ENCODE results near the gene SLC22A4.

The SLC22A4 gene

GRCh38 chr5:132344775-132345514 lies 50.8 kb downstream of the SLC22A4 start:
- DNase-seq, result no peak

- DNase-seq, result no peak
These were observed 59.3 kb downstream of the SLC22A4 start for GRCh38 chr5:132353486-132353995.

- no peak for DNase-seq
These were observed 60.4 kb downstream of the SLC22A4 start for GRCh38 chr5:132354381-132355139.

GRCh38 chr5:132355140-132355765 lies 61.1 kb downstream of the SLC22A4 start:
- no peak for DNase-seq

- DNase-seq, result no peak
These were observed 64.6 kb downstream of the SLC22A4 start for GRCh38 chr5:132358775-132359174.

GRCh38 chr5:132362086-132362485 lies 67.9 kb downstream of the SLC22A4 start:
- no peak for DNase-seq

- no peak for DNase-seq
These were observed 69.4 kb downstream of the SLC22A4 start for GRCh38 chr5:132363431-132364112.

- peak in 1 of 2 donors; percentile 42 for DNase-seq
These were observed 70.1 kb downstream of the SLC22A4 start for GRCh38 chr5:132364319-132364718.

- DNase-seq, result no peak
These were observed 71.0 kb downstream of the SLC22A4 start for GRCh38 chr5:132365213-132365612.

- DNase-seq, result no peak
These were observed 74.0 kb downstream of the SLC22A4 start for GRCh38 chr5:132368186-132368585.

- DNase-seq, result no peak
These were observed 74.8 kb downstream of the SLC22A4 start for GRCh38 chr5:132369007-132369473.

GRCh38 chr5:132369474-132370180 lies 75.4 kb downstream of the SLC22A4 start, which contains the start of gene SLC22A5:
Gene SLC22A5 (plus strand): TSS chr5:132369710. CDS start chr5:132369973, 263 bp downstream.
- peak; percentile 63 to 67 for DNase-seq

GRCh38 chr5:132370181-132370970 lies 76.2 kb downstream of the SLC22A4 start:
- DNase-seq, result no peak

- DNase-seq, result no peak
These were observed 76.9 kb downstream of the SLC22A4 start for GRCh38 chr5:132370971-132371602.

GRCh38 chr5:132371603-132371994 lies 77.4 kb downstream of the SLC22A4 start:
- DNase-seq, result no peak

- no peak for DNase-seq
These were observed 77.9 kb downstream of the SLC22A4 start for GRCh38 chr5:132372127-132372526.

- no peak for DNase-seq
These were observed 78.3 kb downstream of the SLC22A4 start for GRCh38 chr5:132372542-132372941.

- DNase-seq, result no peak
These were observed 81.8 kb downstream of the SLC22A4 start for GRCh38 chr5:132375957-132376356.

GRCh38 chr5:132376694-132377641 lies 82.8 kb downstream of the SLC22A4 start:
- DNase-seq, result no peak
